Glutamatergic neuron (in vitro differentiated cells): Measurements from ENCODE around the gene BOC. TPM values are rescaled to one million over a fixed set of nuclear protein-coding genes. Genes with fewer than 3 reads are reported as not detected.

Experiments used
- DNase-seq: peaks from one replicate; pipeline ENCODE4 v3.0.0; 2022
- H3K27ac Mint-ChIP-seq: one replicate; pipeline ENCODE4 v1.8.0; 2020; ENCODE audit warnings: mild to moderate bottlenecking, mixed read lengths, inconsistent platforms; ENCODE audit not compliant: unreplicated experiment
- H3K27me3 Mint-ChIP-seq: one replicate; pipeline ENCODE4 v1.8.0; 2020; ENCODE audit warnings: mild to moderate bottlenecking, moderate library complexity, mixed read lengths, inconsistent platforms; ENCODE audit not compliant: unreplicated experiment
- H3K36me3 Mint-ChIP-seq: one replicate; pipeline ENCODE4 v1.8.0; 2020; ENCODE audit warnings: mild to moderate bottlenecking, mixed read lengths, inconsistent platforms; ENCODE audit not compliant: unreplicated experiment
- H3K4me1 Mint-ChIP-seq: one replicate; pipeline ENCODE4 v1.8.0; 2020; ENCODE audit warnings: mild to moderate bottlenecking, low read depth, mixed read lengths, inconsistent platforms; ENCODE audit not compliant: unreplicated experiment
- H3K4me3 Mint-ChIP-seq: one replicate; pipeline ENCODE4 v1.8.0; 2020; ENCODE audit warnings: mild to moderate bottlenecking, mixed read lengths, inconsistent platforms; ENCODE audit not compliant: unreplicated experiment
- H3K9me3 Mint-ChIP-seq: one replicate; pipeline ENCODE4 v1.8.0; 2020; ENCODE audit warnings: mild to moderate bottlenecking, moderate library complexity, mixed read lengths, inconsistent platforms; ENCODE audit not compliant: unreplicated experiment
- total RNA-seq: library from RNA; stranded (reverse); fragmentation: NEBNext Ultra II Directional; extraction: Animal tissue kit (Norgen Biotek cat#: 25700); gene quantifications from one replicate; pipeline ENCODE4 v1.2.1, GENCODE V29; 2021; ENCODE audit not compliant: unreplicated experiment
- TF ChIP-seq, protein P1 (sequence below): fragments of 200-600 bp; sonication (generic); IDR thresholded peaks from one replicate; pipeline ENCODE4 v1.5.0; 2021; ENCODE audit not compliant: partially characterized antibody, unreplicated experiment

The BOC gene
- total RNA-seq, 1 donor from 2014 or later: 32.9 TPM

GRCh38 chr3:113173102-113173501 lies 38.3 kb upstream of the BOC start:
- Mint-ChIP-seq H3K4me1 (no peaks in the 10 kb centered on the region), H3K27me3 (peaks cover 3% of the 10 kb centered on the region), H3K4me3 (no peak overlapping the region), H3K27ac (no peak overlapping the region), H3K9me3 (no peaks in the 10 kb centered on the region), H3K36me3 (no peaks in the 10 kb centered on the region)
- TF ChIP-seq, protein P1, sequence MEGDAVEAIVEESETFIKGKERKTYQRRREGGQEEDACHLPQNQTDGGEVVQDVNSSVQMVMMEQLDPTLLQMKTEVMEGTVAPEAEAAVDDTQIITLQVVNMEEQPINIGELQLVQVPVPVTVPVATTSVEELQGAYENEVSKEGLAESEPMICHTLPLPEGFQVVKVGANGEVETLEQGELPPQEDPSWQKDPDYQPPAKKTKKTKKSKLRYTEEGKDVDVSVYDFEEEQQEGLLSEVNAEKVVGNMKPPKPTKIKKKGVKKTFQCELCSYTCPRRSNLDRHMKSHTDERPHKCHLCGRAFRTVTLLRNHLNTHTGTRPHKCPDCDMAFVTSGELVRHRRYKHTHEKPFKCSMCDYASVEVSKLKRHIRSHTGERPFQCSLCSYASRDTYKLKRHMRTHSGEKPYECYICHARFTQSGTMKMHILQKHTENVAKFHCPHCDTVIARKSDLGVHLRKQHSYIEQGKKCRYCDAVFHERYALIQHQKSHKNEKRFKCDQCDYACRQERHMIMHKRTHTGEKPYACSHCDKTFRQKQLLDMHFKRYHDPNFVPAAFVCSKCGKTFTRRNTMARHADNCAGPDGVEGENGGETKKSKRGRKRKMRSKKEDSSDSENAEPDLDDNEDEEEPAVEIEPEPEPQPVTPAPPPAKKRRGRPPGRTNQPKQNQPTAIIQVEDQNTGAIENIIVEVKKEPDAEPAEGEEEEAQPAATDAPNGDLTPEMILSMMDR: no peak
- no peak for DNase-seq

DNA sequence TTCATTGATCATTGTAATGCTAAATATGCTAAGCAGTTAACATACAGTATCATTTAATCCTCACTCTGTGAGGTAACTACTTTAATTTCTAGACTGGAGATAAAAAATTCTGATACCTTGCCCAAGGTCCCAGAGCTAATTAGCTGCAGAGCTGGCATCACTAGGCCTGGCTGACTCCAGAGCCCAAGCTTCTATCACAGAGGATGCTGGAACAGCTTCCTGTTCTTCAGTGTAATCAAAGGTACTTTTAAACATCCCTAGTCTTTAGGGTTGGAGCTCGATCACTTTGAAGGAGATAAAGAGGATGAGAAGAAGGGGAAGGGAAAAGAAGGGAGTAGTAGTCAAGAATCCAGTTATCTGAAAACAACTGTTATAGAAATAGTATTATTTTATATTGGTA lies 37.1 kb upstream of the BOC start:
- peaks cover 3% of the 10 kb centered on the region for H3K27me3 Mint-ChIP-seq

DNA sequence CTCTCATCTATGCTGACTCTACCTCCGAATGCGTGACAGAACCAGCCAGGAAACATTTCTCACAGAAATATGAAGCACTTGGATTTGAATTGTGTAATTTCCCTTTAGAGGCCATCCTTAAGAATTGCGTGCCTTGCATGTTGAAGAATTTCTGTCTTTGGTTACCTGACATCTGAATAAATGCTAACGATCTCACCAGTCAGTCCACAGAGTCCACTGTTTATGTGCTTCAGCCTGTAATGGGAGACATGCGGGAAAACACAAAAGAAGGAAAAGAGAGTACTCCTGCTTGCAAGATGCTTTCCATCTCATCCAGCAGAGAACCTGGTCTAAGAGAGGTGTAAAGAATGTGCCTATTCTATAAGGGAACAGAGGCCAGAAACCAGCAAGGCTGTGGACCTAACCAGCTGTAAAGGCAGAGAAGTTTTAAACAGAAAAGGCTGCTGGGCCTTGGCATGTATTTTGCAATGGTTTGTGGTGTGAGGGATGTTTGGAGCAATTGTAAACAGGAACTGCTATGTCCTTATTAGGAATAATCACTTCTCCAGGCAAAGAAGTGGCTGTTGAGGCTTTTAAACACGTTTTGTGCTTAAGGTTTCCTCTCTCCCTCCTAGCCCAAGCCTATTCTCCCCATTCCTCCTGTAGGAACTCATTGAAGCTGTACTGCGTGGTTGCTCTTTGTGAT lies 36.4 kb upstream of the BOC start:
- Mint-ChIP-seq H3K36me3 (no peaks in the 10 kb centered on the region), H3K4me3 (no peak overlapping the region), H3K9me3 (no peaks in the 10 kb centered on the region), H3K27me3 (peaks cover 3% of the 10 kb centered on the region), H3K4me1 (no peaks in the 10 kb centered on the region), H3K27ac (no peak overlapping the region)
- TF ChIP-seq, protein P1: no peak
- no peak for DNase-seq

More for the DNA sequence above, 37.1 kb upstream of the BOC start:
- no peak for DNase-seq
- TF ChIP-seq, protein P1: no peak
- no peaks in the 10 kb centered on the region for H3K9me3 Mint-ChIP-seq
- no peaks in the 10 kb centered on the region for H3K36me3 Mint-ChIP-seq
- no peak overlapping the region for H3K4me3 Mint-ChIP-seq
- H3K27ac Mint-ChIP-seq: no peak overlapping the region
- H3K4me1 Mint-ChIP-seq: no peaks in the 10 kb centered on the region

- Mint-ChIP-seq H3K27me3 (no peaks in the 10 kb centered on the region), H3K4me3 (no peak overlapping the region), H3K36me3 (no peaks in the 10 kb centered on the region), H3K4me1 (no peaks in the 10 kb centered on the region), H3K27ac (no peak overlapping the region), H3K9me3 (no peaks in the 10 kb centered on the region)
- TF ChIP-seq, protein P1: no peak
- no peak for DNase-seq
These were observed 33.8 kb upstream of the BOC start for GRCh38 chr3:113177526-113177925.

GRCh38 chr3:113179235-113179824 lies 32.0 kb upstream of the BOC start:
- Mint-ChIP-seq H3K9me3 (no peaks in the 10 kb centered on the region), H3K4me1 (no peaks in the 10 kb centered on the region), H3K27ac (no peak overlapping the region), H3K27me3 (no peaks in the 10 kb centered on the region), H3K36me3 (no peaks in the 10 kb centered on the region), H3K4me3 (no peak overlapping the region)
- DNase-seq: no peak
- TF ChIP-seq, protein P1: no peak
